Skin of body (tissue), 2 donors: ENCODE results near the gene MBNL2. TPM values are rescaled to one million over a fixed set of nuclear protein-coding genes. Genes with fewer than 3 reads are reported as not detected.

Experiments used
- DNase-seq: peaks from one replicate; lab custom pipeline; 2025; lab: John Stamatoyannopoulos, UW
- total RNA-seq: library from RNA; depleted of rRNA; stranded (reverse); fragments of >200 nt; gene quantifications from one replicate; pipeline ENCODE4 v1.2.3, GENCODE V29; 2014

MBNL2 gene
- total RNA-seq, 1 donor from 2014 or later, result 73.4 TPM

DNA sequence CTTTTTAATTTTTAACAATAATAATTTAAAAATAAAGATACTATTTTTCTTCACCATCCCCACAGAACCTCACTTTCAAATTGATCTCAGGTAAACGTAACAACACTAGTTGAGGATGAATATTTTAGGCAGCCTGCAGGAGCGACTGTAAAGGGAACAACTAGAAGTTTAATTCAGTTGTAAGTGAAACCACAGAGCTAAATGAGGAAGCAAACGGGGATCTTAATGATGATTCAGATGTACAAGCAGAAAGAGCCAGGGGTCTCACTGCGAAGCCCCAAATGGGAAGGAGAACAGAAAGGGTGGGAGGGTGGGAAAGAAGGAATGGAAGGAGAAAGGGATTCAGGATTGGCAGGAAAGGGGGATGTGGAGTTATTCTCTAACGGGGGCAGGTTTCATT lies 157.3 kb downstream of the MBNL2 start:
- DNase-seq, result no peak

DNA sequence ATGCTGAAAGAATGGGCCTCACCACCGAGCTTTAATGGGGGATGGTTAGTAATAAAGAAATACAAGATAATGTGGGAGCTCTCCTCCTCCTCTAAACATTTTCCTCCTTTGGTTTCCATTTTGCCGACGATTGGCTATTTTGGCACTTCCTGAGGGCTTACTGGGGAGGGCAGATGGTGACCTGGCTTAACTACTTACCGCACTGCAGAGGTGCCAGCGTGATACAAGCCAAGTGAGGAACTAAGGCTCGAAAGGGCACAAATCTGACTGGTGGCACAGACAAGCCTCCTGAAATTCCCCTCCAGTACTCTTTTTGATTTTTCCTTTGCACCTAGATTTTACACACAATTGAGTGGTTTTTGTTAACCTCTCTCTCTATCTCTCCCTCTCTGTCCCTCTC lies 158.6 kb downstream of the MBNL2 start:
- DNase-seq, result no peak

DNA sequence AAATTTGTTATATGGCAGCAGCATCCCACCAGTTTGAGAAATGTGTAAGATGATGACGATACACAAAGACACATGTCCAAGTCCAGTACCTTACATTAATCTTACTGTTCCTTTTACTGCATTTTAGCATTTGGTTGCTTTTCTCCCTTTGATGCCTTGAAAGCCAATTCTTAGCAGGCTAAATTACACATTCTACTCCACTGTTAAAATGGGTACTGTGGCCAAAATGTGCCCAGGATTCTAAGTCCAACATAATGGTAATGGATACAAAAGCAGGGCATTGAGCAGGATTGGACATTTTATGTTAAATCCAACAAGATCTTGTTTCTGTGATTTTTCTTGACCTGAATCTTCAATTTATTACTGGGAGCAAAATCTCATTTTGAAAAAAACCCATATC lies 159.1 kb downstream of the MBNL2 start:
- DNase-seq, result no peak

DNA sequence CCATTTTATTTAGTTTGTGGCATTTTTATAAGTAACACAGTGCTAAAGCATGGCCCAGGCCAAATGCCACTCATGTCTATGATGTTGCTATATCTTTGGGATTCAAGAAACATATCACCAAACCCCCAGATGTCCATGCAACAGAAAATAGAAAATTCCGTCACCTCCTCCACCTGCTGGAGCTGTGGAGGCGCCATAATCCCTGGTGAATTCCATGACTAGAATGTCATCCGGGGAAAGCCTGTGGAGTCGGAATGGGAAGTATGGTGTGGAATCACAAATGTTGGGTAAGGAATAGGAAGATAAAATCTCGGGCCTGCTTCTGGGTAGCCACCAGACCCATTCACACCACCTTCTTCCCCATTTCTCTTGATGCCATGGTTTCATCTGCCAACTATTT lies 160.1 kb downstream of the MBNL2 start:
- DNase-seq, result no peak

DNA sequence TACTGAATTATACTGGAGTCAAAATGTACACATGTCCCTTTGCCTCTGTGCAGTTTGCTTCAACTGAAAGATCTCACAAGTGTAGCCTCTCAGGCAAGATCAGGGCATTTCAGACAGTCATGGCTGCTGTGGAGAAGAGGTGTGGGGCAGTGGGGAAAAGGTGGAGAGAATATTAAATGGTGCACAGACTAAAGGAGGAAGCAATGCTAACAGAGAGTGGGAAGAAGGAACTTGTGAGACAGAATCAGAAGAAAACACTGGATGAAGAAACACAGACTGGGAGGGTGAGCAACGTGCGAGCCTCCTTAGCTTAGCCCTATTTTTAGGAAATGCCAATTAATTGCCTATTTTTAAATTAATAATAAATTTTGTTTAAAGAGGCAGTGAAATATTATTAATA lies 162.2 kb downstream of the MBNL2 start:
- no peak for DNase-seq

DNA sequence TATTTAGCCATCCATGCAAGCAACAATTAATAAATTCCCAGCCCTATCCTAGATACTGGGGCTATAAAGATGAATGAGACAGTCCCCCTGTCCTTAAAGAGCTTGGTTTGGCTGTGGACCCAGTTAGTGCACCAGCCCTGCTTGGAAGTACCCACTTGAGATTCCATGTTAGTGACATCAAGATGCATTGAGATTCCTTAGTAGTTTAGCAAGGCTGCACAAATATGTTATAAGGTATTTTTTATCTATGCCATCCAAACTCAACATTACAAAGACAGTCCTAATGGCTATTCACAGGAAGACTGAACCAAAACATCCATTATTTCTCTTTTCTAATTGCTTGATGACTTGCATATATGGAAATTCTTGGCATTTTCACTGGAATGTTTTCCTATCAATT lies 163.0 kb downstream of the MBNL2 start:
- DNase-seq, result no peak

DNA sequence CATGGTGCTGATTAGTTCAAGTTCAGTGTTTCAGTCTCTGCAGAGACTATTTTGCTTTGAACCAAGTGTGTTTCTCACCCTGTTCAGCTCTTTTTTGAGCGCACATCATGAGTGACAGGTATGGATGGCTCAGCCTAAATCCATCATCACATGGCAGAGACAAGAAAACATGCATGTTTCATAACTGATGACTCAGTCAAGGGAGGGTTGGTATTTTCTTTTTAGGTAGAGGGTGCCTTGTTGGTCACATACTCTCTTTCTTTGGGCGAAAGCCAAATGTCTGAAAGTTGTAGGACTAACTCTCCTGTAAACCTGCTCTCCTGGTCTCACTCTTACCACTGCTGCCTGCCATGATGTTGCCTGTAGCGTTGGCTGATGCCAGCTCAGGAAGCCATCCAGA lies 163.7 kb downstream of the MBNL2 start:
- no peak for DNase-seq

DNA sequence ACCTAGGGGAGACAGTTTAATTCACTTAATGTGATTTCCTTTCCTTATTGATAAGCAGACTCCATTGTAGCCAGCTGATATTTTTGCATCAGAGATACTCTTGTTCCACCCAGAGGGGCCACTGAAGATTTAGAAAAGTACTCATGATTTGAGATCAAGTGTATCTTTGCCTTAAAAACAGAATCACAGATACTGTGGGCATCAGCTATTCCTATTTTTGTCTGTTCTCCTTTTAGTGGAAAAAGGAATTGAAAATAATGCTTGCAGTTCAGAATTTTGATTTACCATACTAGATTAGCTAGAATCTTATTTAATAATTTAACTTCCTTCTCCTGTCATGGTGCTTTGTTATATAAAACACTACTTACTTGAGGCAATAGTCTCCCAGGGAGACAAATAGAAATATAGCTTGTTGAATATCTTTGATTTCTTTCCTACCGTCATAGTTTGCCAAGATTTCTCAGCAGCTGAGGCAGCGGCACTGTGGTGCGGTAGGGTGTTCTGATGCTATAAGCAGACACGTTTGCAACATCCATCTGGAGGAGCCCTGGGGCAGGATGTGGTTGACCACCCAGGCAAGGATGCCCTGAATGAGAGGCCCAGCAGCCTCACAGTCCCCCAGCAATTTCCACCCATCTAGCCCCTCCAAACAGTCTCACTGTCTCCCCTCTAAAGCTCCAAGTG lies 164.8 kb downstream of the MBNL2 start:
- no peak for DNase-seq

DNA sequence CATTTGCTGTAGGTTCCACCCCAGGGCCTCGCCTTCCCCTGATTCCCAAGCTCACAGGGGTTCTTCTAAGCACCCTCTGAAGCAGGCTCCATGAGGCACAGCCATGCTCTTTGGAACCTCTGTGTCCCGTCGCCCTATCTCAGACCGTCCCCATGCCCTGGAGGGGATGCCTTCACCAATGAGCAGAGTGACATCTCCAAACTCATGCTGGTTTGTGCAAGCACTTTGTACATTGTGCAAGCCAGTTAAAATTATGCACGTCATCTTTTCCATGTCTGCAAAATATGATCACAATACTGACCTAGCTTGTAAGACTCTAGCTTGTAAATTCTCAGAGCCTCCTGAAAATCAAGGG lies 165.3 kb downstream of the MBNL2 start:
- DNase-seq, result no peak

DNA sequence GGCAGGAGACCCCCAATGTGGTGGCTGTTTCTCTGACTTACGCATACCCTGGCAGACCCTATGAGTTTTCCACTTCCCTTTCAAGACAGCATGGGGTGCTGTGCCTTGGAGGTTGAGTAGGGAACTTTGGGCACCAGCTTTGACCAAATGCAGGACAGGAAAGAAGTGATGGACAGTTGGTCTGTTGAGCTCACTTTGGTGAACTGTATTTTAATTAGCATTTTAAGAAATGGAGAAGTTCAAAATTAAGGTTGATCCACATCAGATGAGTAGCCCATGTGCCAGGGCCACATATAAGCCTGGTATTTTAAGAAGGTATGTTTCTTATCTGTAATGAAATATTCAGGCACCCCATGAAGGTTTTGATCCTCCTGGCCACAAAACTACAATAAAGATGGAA lies 165.8 kb downstream of the MBNL2 start:
- no peak for DNase-seq

DNA sequence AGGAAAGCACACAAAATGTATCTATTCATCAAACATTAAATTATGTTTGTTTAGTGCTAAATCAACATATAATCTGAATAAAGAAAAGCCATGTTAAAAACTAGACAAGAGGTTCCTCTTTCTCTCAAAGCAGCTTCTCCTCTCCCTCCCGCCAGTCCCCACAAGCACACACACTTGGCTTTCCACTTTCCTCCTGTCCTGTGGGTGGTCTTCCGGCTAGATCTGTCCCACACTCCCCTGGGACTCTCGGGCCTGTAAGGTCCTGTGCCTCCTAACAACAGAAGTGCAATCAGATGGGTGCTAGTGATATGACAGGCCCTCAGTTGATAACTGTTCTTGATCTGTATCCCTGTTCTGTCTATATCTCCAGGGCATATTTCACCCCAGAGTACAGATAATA lies 166.2 kb downstream of the MBNL2 start:
- DNase-seq, result no peak

DNA sequence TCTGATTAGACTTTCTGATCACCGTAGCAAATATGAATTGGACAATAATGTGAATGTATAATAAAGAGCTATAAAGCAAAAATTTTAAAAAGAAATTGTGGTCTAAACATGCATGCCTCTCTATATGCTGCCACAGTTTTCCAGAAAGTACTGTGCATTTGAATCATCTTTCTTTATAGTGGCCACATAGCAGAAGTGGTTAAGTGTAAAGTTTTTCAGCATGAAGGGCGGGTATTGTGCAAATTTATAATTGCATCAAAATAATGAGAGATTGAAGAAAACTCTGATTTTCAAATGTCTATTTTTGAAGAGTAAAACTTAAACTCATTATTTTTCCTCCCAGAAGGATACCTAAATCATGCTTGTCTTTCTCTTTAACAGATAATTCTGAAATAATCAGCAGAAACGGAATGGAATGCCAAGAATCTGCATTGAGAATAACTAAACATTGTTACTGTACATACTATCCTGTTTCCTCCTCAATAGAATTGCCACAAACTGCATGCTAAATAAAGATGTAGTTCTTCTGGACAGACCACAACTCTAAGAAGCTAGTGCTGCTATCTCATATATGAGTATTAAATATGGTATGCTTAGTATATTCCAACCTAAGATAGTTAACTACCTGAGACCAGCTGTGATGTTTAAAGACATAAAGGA lies 168.9 kb downstream of the MBNL2 start:
- DNase-seq, result no peak

DNA sequence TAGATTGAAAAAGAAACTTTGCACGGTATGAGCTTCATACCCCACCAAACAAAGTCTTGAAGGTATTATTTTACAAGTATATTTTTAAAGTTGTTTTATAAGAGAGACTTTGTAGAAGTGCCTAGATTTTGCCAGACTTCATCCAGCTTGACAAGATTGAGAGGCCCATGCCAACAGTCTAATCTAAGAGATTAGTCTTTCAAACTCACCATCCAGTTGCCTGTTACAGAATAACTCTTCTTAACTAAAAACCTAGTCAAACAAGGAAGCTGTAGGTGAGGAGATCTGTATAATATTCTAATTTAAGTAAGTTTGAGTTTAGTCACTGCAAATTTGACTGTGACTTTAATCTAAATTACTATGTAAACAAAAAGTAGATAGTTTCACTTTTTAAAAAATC lies 169.9 kb downstream of the MBNL2 start:
- no peak for DNase-seq

DNA sequence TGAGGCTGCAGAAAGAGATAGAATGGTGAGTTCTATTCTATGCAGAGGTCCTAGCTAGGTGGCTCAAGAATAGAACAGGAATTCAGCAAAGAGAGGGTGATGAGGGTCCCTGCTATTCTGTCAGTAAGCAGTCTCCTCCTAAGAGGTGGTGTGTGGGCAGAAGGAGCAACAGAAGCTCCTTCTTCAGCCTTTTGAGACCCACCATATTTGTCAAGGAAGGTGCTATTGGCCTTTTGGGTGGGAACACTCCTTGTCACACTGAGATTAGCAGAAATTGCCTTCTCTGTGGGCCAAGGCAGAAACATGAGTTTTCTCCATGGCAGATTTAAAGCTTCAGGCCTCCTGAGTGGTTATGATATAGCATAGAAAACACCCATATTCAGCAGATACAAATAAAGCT lies 172.4 kb downstream of the MBNL2 start:
- no peak for DNase-seq

DNA sequence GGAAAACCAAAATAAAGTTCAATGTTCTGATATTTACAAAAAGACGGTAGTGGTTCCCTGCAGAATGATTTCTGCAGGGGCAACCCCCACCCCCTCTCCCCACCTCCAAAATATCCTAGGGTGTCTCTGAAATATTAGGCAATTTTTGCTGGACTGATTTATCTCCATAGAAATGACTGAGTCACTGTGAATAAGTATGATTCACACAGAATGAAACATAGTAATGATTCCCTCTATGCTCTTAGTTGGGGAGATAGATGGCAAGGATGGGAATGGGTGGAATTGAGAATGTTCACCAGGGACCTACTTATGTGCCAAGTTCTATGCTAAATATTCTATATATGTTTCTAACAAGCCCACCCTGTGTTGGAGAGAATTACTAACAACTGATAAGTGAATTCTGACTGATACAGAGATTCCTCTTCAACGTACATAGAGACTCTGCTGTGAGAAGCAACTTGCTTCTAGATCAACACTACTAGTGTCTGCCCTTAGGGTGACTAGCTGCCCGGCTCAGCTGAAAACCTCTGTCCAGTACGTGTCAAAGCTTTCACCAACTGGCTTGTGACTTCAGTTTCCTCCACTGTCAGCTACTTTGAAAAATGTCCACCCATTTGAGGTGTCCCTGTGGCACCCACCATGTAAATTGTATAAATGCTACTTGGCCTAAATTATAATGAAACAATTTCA lies 173.5 kb downstream of the MBNL2 start:
- DNase-seq, result no peak

DNA sequence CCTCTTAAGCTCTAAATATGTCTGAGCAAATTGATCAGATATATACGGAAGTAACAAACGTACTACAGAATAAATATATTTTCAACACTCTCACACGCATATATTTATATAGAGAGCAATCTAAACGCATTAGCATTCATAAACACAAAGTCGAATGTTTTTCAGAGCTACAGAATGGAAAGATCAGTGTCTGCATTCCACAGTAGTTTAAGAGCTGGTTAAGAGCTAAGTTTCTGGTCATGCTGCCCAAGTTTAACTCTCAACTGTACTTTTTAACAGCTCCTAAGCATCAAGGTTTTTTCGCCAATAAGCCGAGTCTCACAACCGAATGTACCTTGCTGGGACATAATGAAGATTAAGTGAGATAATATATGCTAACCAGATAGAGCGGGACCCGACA lies 175.1 kb downstream of the MBNL2 start:
- DNase-seq, result no peak

DNA sequence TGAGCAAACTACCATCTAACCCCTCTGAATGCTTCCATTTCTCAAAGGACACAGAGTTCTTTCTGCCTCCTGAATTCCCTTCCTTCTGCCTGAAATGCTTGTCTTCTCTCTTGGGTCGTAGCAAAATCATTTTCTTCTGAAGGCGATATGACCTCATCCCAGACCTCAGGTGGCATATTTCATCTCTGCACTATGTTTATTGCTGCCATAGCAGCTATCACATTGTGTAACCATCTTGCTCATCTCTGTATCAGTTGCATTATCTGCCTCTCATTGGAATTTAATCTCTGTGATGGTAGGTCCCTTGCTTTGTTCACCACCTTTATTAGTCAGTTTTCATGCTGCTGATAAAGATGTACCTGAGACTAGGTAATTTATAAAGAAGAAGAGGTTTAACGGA lies 179.3 kb downstream of the MBNL2 start:
- no peak for DNase-seq

DNA sequence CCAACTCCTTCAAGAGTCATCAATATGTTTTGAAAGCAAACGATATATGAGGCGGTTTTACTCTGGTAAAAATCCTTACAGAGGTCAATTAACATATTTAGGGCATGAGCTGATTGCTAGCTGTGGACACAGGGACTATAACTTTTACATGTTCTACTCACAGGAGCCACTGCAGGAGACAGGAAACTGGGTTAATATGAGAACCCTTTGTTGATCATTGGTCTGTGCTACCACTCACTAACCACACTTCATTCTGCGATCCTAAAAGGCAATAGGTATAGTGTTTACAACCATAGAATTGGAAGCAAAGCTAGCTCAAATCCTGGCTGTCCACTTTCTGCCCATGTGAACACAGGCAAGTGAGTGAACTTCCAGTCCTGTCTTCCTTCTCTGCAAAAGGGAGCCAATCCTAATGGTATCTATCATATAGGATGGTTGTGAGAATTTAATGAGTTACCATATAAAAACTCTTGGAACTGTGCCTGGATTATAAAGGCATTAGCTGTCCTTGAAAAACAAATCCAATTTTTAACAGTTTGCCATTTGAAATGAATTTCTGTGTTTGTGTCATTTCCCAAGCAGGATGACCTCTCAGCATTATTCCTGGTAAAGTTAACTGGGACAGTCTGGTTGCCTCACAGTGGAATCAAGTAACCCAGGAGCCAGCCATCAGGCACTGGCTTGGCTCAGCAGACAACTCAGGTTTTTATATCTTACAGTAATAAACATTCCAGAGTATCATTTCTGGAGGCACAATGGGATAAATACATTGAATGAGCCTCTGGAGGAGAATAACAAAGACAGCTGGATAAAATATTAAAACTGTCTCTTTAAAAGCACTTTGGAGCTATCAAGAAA lies 182.0 kb downstream of the MBNL2 start:
- no peak for DNase-seq

DNA sequence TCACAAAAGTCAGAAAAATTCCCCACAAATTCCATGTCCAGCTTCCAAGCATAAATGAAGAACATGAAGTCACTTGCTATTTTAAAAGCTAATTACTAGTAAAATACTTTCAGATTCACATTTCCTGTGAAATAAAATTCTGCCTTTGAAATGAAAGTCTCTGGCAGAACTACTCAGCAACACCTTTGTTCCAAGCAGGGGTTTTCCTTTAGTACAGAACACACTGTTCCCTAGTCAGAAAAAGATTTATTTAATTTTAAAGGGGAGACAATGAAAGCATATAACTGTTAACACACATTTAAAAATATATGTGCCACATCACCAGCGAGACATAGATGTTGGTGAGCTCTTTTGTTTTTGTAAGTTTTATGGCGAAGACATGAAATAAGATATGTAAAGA lies 185.4 kb downstream of the MBNL2 start:
- DNase-seq, result no peak

DNA sequence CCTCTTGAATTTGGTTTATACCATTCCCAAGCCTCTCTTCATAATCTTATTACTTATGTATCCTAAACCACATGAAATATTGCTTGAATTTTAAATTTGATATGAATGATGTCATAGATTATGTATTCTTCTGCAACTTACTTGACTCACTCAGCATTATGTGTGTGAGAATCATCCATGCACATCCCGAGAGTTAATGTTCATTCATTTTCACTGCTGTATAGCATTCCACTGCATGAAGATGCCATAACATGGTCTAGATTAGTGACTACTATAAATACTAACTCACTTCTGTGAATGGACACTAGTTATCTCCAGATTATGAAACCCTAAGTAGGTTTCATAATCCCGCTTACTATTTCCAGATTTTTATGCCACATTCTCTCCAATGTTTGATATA lies 186.8 kb downstream of the MBNL2 start:
- DNase-seq, result no peak

DNA sequence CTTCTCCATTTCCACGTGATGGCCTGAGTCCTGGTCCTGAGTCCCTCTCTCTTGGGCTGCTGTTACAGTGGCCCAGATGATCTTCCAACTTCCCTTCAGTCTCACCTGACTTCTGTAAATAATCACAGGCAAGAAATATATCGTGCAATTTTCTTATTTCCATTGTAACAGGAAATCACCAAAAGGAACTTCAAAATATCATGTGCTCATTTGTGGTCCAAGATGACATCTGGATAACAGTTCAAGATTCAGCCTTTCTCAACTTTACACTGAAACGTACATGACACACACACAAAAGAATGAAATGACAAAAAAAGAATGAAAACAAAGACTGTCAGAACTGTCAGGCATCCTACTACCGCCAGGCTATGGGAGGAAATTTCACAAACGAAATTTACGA lies 189.9 kb downstream of the MBNL2 start:
- peak; percentile 34 for DNase-seq

DNA sequence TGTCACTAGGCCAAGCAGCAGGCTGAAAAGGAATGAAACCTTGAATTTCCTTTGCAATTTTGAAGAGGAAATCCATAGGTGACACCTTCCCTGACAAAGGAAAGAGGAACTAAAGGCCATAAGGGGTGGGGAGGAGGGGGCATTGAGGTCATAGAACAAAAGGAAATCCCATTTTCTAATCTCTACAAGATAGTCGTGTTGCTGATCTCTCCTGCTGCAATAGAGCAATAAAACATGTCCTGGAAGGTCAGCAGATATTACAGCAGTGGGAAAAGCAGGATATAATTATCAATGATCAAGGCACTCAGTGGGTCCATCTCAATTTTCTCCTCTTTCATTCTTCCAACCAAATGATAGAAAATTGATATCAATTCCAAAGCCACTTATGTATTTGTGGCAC lies 191.6 kb downstream of the MBNL2 start:
- DNase-seq, result no peak
